ENCODE results near the gene AXL.

- TF ChIP-seq, protein P1, sequence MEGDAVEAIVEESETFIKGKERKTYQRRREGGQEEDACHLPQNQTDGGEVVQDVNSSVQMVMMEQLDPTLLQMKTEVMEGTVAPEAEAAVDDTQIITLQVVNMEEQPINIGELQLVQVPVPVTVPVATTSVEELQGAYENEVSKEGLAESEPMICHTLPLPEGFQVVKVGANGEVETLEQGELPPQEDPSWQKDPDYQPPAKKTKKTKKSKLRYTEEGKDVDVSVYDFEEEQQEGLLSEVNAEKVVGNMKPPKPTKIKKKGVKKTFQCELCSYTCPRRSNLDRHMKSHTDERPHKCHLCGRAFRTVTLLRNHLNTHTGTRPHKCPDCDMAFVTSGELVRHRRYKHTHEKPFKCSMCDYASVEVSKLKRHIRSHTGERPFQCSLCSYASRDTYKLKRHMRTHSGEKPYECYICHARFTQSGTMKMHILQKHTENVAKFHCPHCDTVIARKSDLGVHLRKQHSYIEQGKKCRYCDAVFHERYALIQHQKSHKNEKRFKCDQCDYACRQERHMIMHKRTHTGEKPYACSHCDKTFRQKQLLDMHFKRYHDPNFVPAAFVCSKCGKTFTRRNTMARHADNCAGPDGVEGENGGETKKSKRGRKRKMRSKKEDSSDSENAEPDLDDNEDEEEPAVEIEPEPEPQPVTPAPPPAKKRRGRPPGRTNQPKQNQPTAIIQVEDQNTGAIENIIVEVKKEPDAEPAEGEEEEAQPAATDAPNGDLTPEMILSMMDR (IDR thresholded peaks at IDR 0.05; ENCODE audit: low read depth, low read length) = no peak
- no peak for TF ChIP-seq EZH2phosphoT487 (IDR thresholded peaks at IDR 0.05; ENCODE audit: low read depth)
Measured at GRCh38 chr19:41296433-41296871, 77.4 kb downstream of the AXL start.

Data from OCI-LY3 (cell line).